HCT116 (cell line): ENCODE data around the gene CTXN1.

Source experiments
- CBX3 ChIP-seq: IDR thresholded peaks from 2 replicates; pipeline ENCODE4 v1.6.1; 2012; ENCODE audit warnings: low read depth
- CEBPB ChIP-seq: IDR thresholded peaks from 2 replicates; pipeline ENCODE4 v1.6.1; 2012; ENCODE audit warnings: low read depth
- CTCF ChIP-seq, 3 experiments: fragments of 200-600 bp in 1 of 3; sonication (generic) in 1 of 3; IDR thresholded peaks in 2 of 3; conservative IDR thresholded peaks in 1 of 3; 2 replicates each; pipeline ENCODE4 v1.5.1; 2012 to 2017; ENCODE audit warnings: low read depth in 2 of 3, low read length in 2 of 3, antibody characterized with exemption in 1 of 3, borderline replicate concordance in 1 of 3, control low read depth in 1 of 3, mild to moderate bottlenecking in 1 of 3, mixed read lengths in 1 of 3, mixed run types in 1 of 3, moderate library complexity in 1 of 3; ENCODE audit not compliant: insufficient read depth in 1 of 3
- EZH2 ChIP-seq: fragments of 200-600 bp; sonication (generic); IDR thresholded peaks from 2 replicates; pipeline ENCODE4 v1.6.1; 2017; ENCODE audit warnings: antibody characterized with exemption, mixed run types
- EZH2phosphoT487 ChIP-seq: fragments of 200-600 bp; IDR thresholded peaks from 2 replicates; pipeline ENCODE4 v1.6.1; 2018; ENCODE audit warnings: antibody characterized with exemption, borderline replicate concordance
- FOSL1 ChIP-seq: IDR thresholded peaks from 2 replicates; pipeline ENCODE4 v1.6.1; 2012; ENCODE audit warnings: low read depth
- POLR2A ChIP-seq: IDR thresholded peaks from 2 replicates; pipeline ENCODE4 v1.7.0; 2011; ENCODE audit warnings: borderline replicate concordance; ENCODE audit not compliant: insufficient read depth, insufficient read length; ENCODE audit errors: extremely low read depth
- POLR2AphosphoS5 ChIP-seq: IDR thresholded peaks from 2 replicates; pipeline ENCODE4 v1.6.1; 2011; ENCODE audit warnings: mild to moderate bottlenecking, low read depth, low read length, moderate library complexity
- SIN3A ChIP-seq: IDR thresholded peaks from 2 replicates; pipeline ENCODE4 v1.6.1; 2012; ENCODE audit warnings: low read depth
- SP1 ChIP-seq: IDR thresholded peaks from 2 replicates; pipeline ENCODE4 v1.6.1; 2012; ENCODE audit warnings: low read depth
- SRF ChIP-seq: IDR thresholded peaks from 2 replicates; pipeline ENCODE4 v1.6.1; 2012; ENCODE audit warnings: low read depth
- TCF7L2 ChIP-seq: IDR thresholded peaks from 2 replicates; pipeline ENCODE4 v1.7.0; 2011; ENCODE audit warnings: borderline replicate concordance, inconsistent platforms; ENCODE audit not compliant: insufficient read depth, insufficient read length; ENCODE audit errors: extremely low read depth
- ZBTB33 ChIP-seq: IDR thresholded peaks from 2 replicates; pipeline ENCODE4 v1.6.1; 2011; ENCODE audit warnings: mild to moderate bottlenecking, low read length, moderate library complexity; ENCODE audit not compliant: insufficient replicate concordance; ENCODE audit errors: extremely low read depth
- TF ChIP-seq, protein P1 (sequence below): IDR thresholded peaks from 2 replicates; pipeline ENCODE4 v1.6.1; 2012; ENCODE audit warnings: low read depth

GRCh38 chr19:7902796-7903243, 23.1 kb downstream of the CTXN1 start:
- TF ChIP-seq TCF7L2 (no peak), CTCF (IDR thresholded peaks at IDR 0.05 in 2 of 3, conservative IDR thresholded peaks at IDR 0.05 in 1 of 3; ENCODE audit: borderline replicate concordance in 1 of 3, insufficient read depth in 1 of 3, low read depth in 2 of 3, low read length in 2 of 3) (no peak), FOSL1 (no peak), EZH2phosphoT487 (no peak), SIN3A (no peak), ZBTB33 (no peak), POLR2A (no peak), EZH2 (no peak), POLR2AphosphoS5 (no peak; the same call in 1 of the 2 replicates), SRF (no peak), CEBPB (no peak), CBX3 (no peak), SP1 (no peak)
- TF ChIP-seq, protein P1, sequence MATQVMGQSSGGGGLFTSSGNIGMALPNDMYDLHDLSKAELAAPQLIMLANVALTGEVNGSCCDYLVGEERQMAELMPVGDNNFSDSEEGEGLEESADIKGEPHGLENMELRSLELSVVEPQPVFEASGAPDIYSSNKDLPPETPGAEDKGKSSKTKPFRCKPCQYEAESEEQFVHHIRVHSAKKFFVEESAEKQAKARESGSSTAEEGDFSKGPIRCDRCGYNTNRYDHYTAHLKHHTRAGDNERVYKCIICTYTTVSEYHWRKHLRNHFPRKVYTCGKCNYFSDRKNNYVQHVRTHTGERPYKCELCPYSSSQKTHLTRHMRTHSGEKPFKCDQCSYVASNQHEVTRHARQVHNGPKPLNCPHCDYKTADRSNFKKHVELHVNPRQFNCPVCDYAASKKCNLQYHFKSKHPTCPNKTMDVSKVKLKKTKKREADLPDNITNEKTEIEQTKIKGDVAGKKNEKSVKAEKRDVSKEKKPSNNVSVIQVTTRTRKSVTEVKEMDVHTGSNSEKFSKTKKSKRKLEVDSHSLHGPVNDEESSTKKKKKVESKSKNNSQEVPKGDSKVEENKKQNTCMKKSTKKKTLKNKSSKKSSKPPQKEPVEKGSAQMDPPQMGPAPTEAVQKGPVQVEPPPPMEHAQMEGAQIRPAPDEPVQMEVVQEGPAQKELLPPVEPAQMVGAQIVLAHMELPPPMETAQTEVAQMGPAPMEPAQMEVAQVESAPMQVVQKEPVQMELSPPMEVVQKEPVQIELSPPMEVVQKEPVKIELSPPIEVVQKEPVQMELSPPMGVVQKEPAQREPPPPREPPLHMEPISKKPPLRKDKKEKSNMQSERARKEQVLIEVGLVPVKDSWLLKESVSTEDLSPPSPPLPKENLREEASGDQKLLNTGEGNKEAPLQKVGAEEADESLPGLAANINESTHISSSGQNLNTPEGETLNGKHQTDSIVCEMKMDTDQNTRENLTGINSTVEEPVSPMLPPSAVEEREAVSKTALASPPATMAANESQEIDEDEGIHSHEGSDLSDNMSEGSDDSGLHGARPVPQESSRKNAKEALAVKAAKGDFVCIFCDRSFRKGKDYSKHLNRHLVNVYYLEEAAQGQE, result no peak
